ENCODE results near the gene CEMIP.

CEMIP gene

GRCh38 chr15:80892414-80892813 lies 113.2 kb downstream of the CEMIP start:
- no peak for DNase-seq (ENCODE audit: low read depth)

DNA sequence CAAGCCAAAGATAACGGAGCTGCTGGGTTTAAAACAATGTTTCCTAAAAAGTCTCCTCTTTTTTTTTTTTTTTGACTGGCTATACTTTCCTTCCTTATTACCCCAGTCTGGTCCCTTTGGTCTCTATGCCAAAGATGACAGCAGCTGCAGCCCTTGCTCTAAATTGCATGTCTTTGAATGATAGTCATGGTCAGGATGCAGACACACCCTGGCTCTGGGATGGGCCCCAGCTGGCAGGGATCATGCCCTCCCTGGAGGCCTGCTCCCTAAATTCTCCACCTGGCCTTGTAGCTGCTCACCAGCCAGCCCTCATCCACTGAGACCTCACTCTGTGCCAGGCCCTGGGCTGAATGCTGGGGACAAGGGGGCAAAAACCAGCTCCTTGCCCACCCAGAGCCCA lies 114.6 kb downstream of the CEMIP start:
- peak; percentile 22 for DNase-seq (ENCODE audit: low read depth)

GRCh38 chr15:80895091-80895490 lies 115.9 kb downstream of the CEMIP start:
- no peak for DNase-seq (ENCODE audit: low read depth)

- no peak for DNase-seq (ENCODE audit: low read depth)
Measured at GRCh38 chr15:80895965-80896364, 116.8 kb downstream of the CEMIP start.

DNA sequence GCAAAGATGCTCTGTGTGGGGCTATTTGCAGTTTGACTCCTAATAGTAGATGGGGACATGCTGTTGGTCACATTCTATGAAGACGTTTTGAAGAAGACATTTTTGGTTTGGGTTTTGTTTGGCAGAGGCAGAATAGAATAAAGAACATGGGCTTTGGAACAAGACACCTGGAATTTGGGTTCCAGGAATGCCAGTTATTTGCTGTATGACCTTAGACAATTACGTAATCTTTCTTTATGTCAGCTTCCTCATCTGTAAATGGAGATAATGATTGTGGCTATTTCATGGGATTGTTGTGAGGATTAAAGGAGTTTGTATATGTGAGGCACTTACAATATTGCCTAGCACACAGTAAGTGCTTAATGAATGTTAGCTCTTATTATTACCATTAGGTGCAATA lies 118.9 kb downstream of the CEMIP start:
- no peak for DNase-seq (ENCODE audit: low read depth)

DNA sequence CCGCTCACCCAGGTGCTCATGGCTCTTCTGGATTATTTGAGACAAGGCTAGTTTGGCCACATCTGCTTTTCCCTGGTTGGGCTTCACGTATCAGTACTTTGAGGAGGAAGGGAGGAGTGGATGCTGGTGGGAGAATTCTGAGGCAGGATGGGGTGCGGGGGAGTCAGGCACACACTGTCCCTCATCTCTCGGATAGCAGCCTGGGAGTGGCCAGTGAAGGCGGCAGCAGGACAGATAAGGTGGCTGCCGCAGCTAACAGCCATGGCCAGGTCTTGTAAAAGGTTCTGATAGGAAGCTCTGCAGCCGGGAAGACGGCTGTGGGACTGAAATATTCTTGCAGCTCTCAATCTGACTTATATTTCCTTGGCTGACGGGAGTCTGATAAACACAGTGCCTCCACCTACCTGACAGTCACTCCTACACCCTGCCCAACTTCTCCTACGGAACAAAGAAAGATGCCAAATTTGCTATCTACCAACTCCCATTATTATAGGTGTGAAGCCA lies 123.2 kb downstream of the CEMIP start:
- DNase-seq (ENCODE audit: low read depth): no peak

- DNase-seq (ENCODE audit: low read depth): no peak
Measured at GRCh38 chr15:80904998-80905397, 125.8 kb downstream of the CEMIP start.

GRCh38 chr15:80906159-80906766 lies 127.1 kb downstream of the CEMIP start:
- no peak for DNase-seq (ENCODE audit: low read depth)

- DNase-seq (ENCODE audit: low read depth): no peak
Measured at GRCh38 chr15:80911821-80912220, 132.7 kb downstream of the CEMIP start.

DNA sequence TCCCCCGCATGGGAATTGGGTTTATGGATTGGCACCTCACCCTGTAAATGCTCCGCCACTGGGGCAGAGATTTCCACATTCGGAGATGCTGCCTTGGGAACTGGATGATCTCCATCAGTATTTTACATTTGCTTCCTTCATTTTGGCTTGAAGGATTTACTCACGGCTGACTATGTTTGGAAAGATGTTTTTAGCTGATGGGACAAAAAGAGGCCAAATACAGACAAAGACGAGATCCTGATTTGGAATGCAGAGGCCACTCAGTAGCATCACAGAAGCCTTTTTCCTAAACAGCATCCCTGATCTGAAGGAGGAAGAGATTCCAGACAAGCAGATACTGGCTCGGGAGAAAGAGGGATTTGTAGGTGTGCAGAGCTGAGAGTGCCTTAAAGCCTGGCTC lies 133.5 kb downstream of the CEMIP start:
- no peak for DNase-seq (ENCODE audit: low read depth)

- DNase-seq (ENCODE audit: low read depth): no peak
Measured at GRCh38 chr15:80913541-80913940, 134.4 kb downstream of the CEMIP start.

GRCh38 chr15:80915472-80915871 lies 136.3 kb downstream of the CEMIP start:
- DNase-seq (ENCODE audit: low read depth): no peak

DNA sequence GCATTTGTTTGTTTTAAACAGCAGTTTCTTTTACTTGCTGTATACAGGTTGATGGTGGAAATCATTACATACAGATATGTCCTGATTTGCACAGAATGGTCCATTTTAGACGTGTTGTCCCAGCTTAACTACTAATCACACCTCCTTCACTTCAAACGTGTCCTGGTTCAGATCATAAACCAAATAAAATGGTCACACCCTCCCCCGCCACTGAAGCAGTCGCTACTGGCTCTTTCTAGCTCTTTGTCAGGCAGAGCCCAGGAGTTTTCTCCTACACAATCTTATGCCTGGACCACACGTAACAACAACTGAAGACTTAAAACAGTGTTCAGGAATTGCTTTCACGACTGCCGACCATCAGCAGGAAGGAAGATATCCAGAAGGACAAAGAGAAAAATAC lies 136.9 kb downstream of the CEMIP start:
- no peak for DNase-seq (ENCODE audit: low read depth)

DNA sequence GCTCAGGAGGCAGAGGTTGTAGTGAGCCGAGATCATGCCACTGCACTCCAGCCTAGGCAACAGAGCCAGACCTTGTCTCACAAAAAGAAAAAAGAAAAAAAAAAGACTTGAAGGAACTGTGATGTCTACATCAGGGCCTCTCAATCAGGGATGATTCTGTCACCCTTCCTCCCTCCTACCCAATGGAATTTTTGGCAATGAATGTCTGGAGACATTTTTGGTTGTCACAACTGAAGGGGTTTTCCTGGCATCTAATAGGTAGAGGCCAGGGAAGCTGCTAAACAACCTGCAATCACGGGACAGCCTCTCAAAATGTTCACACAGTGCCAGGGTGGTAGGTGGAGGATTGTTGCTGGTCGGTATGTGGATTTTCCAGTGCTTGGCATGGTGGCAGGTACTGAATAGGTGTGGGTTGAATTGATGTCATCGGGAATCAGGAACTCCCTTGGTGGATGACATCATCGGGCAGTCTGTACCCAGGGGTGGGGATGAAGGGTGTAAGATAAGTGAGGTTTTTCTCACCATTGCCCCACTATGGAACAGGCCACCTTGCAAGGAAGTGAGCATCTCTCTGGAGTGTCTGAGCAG lies 139.1 kb downstream of the CEMIP start:
- DNase-seq (ENCODE audit: low read depth): no peak

GRCh38 chr15:80920271-80920699 lies 141.1 kb downstream of the CEMIP start:
- no peak for DNase-seq (ENCODE audit: low read depth)

DNA sequence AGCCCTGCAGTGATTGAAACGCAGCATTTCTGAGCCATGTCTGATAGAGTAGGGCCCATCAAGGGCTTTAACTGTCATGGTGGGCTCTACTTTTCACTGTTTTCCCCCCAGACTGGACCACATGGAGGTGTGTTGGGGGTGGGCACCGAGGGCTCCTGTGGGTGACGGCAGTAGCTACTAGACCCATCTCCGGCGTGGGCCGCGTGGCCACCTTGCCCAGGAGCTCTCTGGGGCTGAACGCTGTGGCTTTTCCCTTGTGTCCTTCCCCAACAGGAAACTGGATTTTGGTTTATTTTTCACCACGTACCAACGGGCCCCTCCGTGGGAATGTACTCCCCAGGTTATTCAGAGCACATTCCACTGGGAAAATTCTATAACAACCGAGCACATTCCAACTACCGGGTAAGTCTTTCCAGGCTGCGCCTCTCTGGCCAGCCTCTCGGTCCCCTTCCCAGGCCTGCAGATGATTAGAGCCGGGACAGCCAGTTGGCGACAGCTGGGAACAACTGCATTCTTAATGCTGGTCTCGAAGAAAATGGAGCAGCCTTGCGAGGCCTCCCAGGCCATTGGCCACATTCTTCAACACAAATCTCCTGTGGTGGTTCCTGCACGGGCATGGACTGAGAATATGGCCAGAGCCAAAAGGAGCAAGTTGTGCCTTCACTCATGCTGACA lies 142.7 kb downstream of the CEMIP start:
- DNase-seq (ENCODE audit: low read depth): no peak

DNA sequence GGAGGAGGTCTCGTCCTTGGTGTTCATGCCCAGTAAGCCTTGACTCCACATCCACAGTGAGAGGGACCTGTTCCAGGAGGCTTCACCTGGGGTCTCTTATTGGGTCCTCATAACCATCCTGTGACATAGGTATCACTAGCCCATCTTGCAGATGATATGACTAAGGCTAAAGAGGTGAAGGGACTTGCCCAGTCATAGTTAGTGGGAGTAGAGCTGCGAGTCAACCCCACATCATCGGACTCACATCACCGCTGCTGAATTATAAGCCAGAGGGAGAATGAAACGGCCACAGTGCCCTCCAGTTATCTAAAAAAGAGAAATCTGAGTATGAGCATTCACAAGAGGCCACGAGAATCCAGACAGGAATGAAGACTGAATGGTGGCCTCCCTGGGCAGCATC lies 144.5 kb downstream of the CEMIP start:
- DNase-seq (ENCODE audit: low read depth): no peak

- no peak for DNase-seq (ENCODE audit: low read depth)
Measured at GRCh38 chr15:80924278-80924677, 145.1 kb downstream of the CEMIP start.

- DNase-seq (ENCODE audit: low read depth): no peak
Measured at GRCh38 chr15:80925597-80926059, 146.5 kb downstream of the CEMIP start.

DNA sequence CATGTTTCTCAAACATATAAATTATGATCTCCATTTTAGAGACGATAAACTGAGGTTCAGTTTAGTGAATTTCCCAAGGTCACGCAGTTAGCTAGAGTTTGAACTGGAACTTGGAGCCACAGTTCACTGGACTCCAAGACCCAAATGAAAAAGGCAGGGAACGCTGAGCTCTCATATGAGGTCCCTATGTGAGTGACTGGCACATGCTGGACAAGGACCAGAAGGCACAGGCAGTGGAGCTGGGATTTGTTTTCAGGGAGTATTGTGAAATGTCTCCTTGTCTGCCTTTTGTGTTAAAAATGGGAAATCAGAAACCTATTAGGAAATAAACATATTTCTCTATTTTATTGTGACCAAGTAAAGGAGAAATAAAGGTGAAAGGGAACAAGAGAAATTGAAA lies 147.0 kb downstream of the CEMIP start:
- DNase-seq (ENCODE audit: low read depth): no peak

DNA sequence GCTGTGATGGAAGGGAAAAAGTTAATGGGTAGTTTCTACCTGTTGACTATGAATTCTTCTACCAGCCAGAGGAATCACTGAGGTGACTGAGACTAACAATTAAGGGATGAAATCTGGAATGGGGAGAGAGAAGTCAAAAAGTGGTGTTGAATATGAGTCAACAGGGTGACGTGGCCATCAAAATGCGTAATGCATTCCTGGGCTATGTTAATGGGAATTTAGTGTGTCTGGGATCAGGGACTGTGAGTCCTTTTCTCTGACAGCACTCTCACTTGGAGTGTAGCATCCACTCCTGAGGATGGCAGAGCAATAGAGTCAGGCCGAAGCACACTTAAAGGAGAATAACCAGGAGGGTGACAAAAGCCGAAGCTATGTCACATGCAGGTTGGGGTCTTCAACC lies 150.1 kb downstream of the CEMIP start:
- peak; percentile 72 for DNase-seq (ENCODE audit: low read depth)

DNA sequence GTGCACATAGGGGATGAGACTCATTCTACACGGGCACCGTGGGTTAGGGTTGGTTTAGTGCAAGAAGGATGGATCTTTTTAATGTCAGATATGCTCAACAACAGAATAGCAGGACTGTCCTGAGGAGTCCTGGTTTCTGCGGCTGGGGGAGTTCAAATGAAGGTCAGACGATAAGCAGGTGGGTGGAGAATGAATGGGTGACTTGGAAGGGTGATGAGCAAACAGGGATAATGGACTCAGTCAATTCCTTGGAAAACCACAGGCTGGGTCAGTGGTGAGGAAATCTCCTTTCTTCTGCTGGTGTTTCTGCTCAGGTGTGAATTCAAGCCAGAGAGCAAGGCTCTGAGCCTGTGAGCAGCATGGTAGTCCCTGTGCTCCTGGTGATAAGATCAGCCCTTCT lies 150.5 kb downstream of the CEMIP start:
- DNase-seq (ENCODE audit: low read depth): no peak

GRCh38 chr15:80931191-80931590 lies 152.0 kb downstream of the CEMIP start:
- DNase-seq (ENCODE audit: low read depth): no peak
